Left ventricle myocardium inferior (tissue), 1 donor: ENCODE results near the gene CCDC191. TPM values are rescaled to one million over a fixed set of nuclear protein-coding genes. Genes with fewer than 3 reads are reported as not detected.

Source experiments
- DNase-seq: peaks from one replicate; pipeline ENCODE4 v3.0.0-alpha.2; 2020
- H3K27ac ChIP-seq: fragments of 200-600 bp; replicated peaks from 2 replicates; pipeline ENCODE4 v1.8.0; 2021
- H3K27me3 ChIP-seq: fragments of 200-600 bp; 2 replicates; pipeline ENCODE4 v1.8.0; 2021; ENCODE audit warnings: low read depth
- H3K36me3 ChIP-seq: fragments of 200-600 bp; 2 replicates; pipeline ENCODE4 v1.8.0; 2021
- H3K4me1 ChIP-seq: fragments of 200-600 bp; 2 replicates; pipeline ENCODE4 v1.8.0; 2021
- H3K4me3 ChIP-seq: fragments of 200-600 bp; 2 replicates; pipeline ENCODE4 v1.8.0; 2021; ENCODE audit warnings: mild to moderate bottlenecking, moderate library complexity
- H3K9me3 ChIP-seq: fragments of 200-600 bp; replicated peaks from 2 replicates; pipeline ENCODE4 v1.8.0; 2021
- intact Hi-C: fragments of 100-400 bp; cut with micrococcal nuclease; formaldehyde crosslinking; loops from one replicate; pipeline ENCODE4 v1.11.0; 2022
- total RNA-seq: library from RNA; stranded (reverse); fragmentation: NEBNext Ultra II Directional; extraction: Animal tissue kit (Norgen Biotek cat#: 25700); gene quantifications from one replicate; pipeline ENCODE4 v1.2.1, GENCODE V29; 2021
- TF ChIP-seq, protein P1 (sequence below): fragments of 200-600 bp; IDR thresholded peaks from 2 replicates; pipeline ENCODE4 v1.8.0; 2021; ENCODE audit warnings: antibody characterized with exemption, mild to moderate bottlenecking, borderline replicate concordance
- donor health status: DM: no; HTN: yes; CAD: no; lungs with severe emphysema.

Gene CCDC191
- total RNA-seq, 1 donor from 2014 or later: 0.77 TPM

DNA sequence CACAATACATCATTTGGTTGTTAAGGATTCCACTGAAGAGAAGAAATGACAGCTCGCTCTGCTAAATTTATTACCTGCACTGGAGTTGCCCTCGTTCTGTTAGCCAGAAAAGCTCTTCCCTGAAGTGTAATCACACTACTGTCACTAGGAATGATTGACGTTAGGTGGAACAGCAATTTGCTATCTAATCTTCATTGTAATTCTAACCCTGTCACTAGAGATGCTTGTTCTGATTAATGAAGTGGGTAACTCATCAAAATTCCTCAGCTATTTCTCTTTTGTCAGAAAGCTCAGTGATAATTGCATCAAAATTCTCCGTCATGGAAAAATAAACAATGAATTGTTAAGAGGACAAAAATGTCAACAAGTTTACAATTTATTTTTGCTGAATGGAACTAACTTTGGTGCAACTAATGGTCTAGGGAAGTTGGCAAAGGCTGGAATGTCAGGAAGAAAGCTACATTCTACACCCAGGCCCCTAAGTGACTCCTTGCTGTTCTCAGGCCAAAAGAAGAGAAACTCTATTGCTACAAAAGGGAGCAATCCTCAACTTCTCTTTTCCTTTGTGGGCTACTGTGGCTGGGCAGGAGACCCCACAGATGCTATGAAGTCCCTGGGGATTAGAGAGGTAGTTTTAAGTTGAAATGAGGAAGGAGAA is 34.1 kb downstream of the CCDC191 start:
- Histone ChIP-seq H3K27me3 (no peaks in the 10 kb centered on the region), H3K9me3 (no peaks in the 10 kb centered on the region), H3K36me3 (no peaks in the 10 kb centered on the region), H3K4me3 (no peak overlapping the region), H3K27ac (no peak overlapping the region), H3K4me1 (no peaks in the 10 kb centered on the region)
- TF ChIP-seq, protein P1, sequence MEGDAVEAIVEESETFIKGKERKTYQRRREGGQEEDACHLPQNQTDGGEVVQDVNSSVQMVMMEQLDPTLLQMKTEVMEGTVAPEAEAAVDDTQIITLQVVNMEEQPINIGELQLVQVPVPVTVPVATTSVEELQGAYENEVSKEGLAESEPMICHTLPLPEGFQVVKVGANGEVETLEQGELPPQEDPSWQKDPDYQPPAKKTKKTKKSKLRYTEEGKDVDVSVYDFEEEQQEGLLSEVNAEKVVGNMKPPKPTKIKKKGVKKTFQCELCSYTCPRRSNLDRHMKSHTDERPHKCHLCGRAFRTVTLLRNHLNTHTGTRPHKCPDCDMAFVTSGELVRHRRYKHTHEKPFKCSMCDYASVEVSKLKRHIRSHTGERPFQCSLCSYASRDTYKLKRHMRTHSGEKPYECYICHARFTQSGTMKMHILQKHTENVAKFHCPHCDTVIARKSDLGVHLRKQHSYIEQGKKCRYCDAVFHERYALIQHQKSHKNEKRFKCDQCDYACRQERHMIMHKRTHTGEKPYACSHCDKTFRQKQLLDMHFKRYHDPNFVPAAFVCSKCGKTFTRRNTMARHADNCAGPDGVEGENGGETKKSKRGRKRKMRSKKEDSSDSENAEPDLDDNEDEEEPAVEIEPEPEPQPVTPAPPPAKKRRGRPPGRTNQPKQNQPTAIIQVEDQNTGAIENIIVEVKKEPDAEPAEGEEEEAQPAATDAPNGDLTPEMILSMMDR: no peak
- intact Hi-C loops: no loop called here
- DNase-seq: no peak

DNA sequence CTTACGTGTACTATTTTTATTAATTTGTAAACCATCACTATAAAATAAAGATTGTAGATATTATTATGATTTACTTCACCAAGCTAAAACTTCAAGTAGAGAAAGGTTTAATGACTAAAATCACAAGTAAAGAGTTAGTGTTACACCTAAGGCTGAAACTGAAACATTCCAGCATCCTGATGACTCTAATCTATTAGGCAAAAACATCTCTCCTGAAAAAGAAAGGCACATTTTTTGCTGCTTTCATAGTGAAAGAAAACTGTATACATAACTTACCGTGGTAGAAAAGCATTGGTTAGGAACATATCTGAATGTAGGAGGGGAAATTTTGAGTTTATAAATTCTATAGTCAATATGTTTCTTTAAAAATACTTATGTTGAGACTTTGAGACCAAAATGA is 35.4 kb downstream of the CCDC191 start:
- no peak overlapping the region for H3K4me3 ChIP-seq
- intact Hi-C loops: no loop called here

DNA sequence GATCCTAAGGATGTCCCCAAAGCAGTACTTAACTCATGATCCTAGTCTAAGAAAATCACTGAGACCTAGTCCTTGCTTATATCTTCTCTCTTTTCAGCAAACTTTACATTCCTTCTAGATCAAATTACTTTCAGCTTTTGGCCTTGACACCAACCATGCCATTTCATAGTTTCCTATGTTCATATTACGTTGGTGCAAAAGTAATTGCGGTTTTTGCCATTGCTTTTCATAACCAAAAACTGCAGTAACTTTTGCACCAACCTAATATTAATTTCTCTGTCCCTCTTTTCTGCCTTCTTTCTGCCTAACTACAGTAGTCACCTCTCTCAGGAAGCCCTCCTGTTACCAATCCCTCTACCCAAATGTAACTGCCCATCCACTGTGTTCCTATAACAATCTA is 36.8 kb downstream of the CCDC191 start:
- intact Hi-C loops: no loop called here
- Histone ChIP-seq H3K27ac (no peak overlapping the region), H3K4me3 (no peak overlapping the region), H3K27me3 (no peaks in the 10 kb centered on the region), H3K9me3 (no peaks in the 10 kb centered on the region), H3K36me3 (no peaks in the 10 kb centered on the region), H3K4me1 (no peaks in the 10 kb centered on the region)
- TF ChIP-seq, protein P1: no peak
- DNase-seq: no peak

More for the DNA sequence above, 35.4 kb downstream of the CCDC191 start:
- Histone ChIP-seq H3K4me1 (no peaks in the 10 kb centered on the region), H3K36me3 (no peaks in the 10 kb centered on the region), H3K27me3 (no peaks in the 10 kb centered on the region), H3K27ac (no peak overlapping the region), H3K9me3 (no peaks in the 10 kb centered on the region)
- DNase-seq: no peak
- TF ChIP-seq, protein P1: no peak

DNA sequence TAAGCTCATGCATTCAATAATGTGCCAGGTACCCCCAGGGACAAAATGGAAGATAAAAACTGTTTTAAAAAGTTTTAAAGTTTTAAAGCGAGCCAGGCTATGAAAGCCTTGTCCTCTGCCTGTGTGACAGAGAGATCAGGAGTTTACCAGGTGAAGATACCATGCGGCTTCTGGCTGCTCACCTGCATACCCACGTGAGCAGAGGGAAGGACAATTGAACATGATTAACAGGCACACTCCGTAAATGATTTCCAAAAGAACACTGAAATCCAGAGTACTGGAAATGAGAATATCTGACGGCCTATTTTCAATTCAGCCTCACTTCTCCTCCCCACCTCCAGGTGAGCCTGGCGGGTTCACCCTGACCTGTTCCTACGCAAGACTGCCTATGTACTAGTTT is 42.1 kb downstream of the CCDC191 start:
- intact Hi-C loops: no loop called here
- Histone ChIP-seq H3K4me3 (no peak overlapping the region), H3K27me3 (no peaks in the 10 kb centered on the region), H3K36me3 (peaks cover 3% of the 10 kb centered on the region), H3K27ac (no peak overlapping the region), H3K9me3 (no peaks in the 10 kb centered on the region), H3K4me1 (no peaks in the 10 kb centered on the region)
- TF ChIP-seq, protein P1: no peak
- no peak for DNase-seq

DNA sequence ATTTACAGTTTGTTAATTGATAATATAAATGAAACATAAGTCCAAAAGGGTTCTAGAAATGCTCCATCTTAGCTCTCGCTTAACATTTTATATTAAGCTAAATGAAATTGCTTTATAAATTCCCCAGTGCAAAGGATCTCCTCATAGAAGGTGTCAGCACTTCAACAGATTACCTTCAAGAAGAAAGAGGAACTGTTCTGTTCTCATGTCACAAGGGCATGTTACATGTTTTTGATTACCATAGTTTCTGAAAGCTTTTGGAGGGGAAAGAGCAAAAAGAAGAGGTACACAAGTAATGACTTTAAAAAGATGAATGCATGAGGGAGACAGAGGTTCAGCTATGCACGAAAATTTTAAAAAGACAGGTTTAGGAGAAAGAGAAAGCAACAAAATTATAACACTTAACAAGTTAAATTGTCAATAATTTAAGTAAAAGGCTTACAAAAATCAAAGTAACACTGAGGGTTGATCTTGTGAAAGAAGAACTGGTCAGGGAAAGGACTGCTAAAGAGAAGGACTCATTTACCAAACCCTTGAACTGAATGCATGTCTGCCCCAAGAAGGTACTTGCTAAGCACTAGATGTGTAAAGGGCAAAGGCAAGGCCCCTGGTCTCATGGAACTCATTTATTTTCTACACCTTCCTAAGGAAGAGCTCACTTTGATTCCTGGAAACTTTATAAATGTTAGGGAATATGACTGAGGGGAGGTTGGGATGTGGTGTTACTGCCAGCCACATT is 45.1 kb downstream of the CCDC191 start:
- Histone ChIP-seq H3K27ac (no peak overlapping the region), H3K4me3 (no peak overlapping the region), H3K9me3 (no peaks in the 10 kb centered on the region), H3K36me3 (peaks cover 3% of the 10 kb centered on the region), H3K4me1 (no peaks in the 10 kb centered on the region), H3K27me3 (no peaks in the 10 kb centered on the region)
- no peak for DNase-seq
- TF ChIP-seq, protein P1: no peak
- intact Hi-C loops: no loop called here
